Measurements from ENCODE around the gene SMLR1.

SMLR1 gene

GRCh38 chr6:130852844-130853554 lies 25.8 kb downstream of the SMLR1 start:
- no peak for TF ChIP-seq CTCF (IDR thresholded peaks at IDR 0.05; ENCODE audit: borderline replicate concordance, insufficient read depth, low read depth, low read length)
- H3K4me3 ChIP-seq (ENCODE audit: low read depth, low read length) = no peak overlapping the region

GRCh38 chr6:130853555-130854183 lies 26.5 kb downstream of the SMLR1 start:
- TF ChIP-seq CTCF (IDR thresholded peaks at IDR 0.05; ENCODE audit: borderline replicate concordance, insufficient read depth, low read depth, low read length) = no peak
- H3K4me3 ChIP-seq (ENCODE audit: low read depth, low read length) = no peak overlapping the region

- TF ChIP-seq CTCF (IDR thresholded peaks at IDR 0.05; ENCODE audit: borderline replicate concordance, insufficient read depth, low read depth, low read length) = no peak
- no peak overlapping the region for H3K4me3 ChIP-seq (ENCODE audit: low read depth, low read length)
Observed at GRCh38 chr6:130858054-130858453, 30.8 kb downstream of the SMLR1 start.

- no peak overlapping the region for H3K4me3 ChIP-seq (ENCODE audit: low read depth, low read length)
- no peak for TF ChIP-seq CTCF (IDR thresholded peaks at IDR 0.05; ENCODE audit: borderline replicate concordance, insufficient read depth, low read depth, low read length)
Observed at GRCh38 chr6:130858498-130859160, 31.4 kb downstream of the SMLR1 start.

- TF ChIP-seq CTCF (IDR thresholded peaks at IDR 0.05; ENCODE audit: borderline replicate concordance, insufficient read depth, low read depth, low read length) = no peak
- H3K4me3 ChIP-seq (ENCODE audit: low read depth, low read length) = no peak overlapping the region
Observed at GRCh38 chr6:130859161-130859867, 32.1 kb downstream of the SMLR1 start.

- no peak for TF ChIP-seq CTCF (IDR thresholded peaks at IDR 0.05; ENCODE audit: borderline replicate concordance, insufficient read depth, low read depth, low read length)
- no peak overlapping the region for H3K4me3 ChIP-seq (ENCODE audit: low read depth, low read length)
Observed at GRCh38 chr6:130862370-130862769, 35.2 kb downstream of the SMLR1 start.

Data from GM12875 (cell line).